A673 (cell line): ENCODE measurements around the gene EIF3D. TPM values are rescaled to one million over a fixed set of nuclear protein-coding genes. Genes with fewer than 3 reads are reported as not detected.

ENCODE experiments used
- BruUV-seq: library from RNA; stranded (reverse); fragments of 400-500 nt; replicated peaks from 2 replicates; lab custom pipeline; 2021; lab: Mats Ljungman, UMichigan
- CTCF ChIA-PET: fragments of 300-600 bp; sonication (Branson Sonifier 250); formaldehyde crosslinking; loops from one replicate; lab custom pipeline; 2022; ENCODE audit warnings: antibody characterized with exemption; lab: Charles Lee
- POLR2A ChIA-PET: fragments of 300-600 bp; sonication (Branson Sonifier 250); formaldehyde crosslinking; loops from one replicate; lab custom pipeline; 2022; ENCODE audit warnings: antibody characterized with exemption; ENCODE audit not compliant: low non-redundant PET; lab: Charles Lee
- DNase-seq: peaks from one replicate; pipeline ENCODE4 v3.0.0-alpha.2; 2015; ENCODE audit warnings: low spot score
- H3K27ac ChIP-seq: fragments of 200-600 bp; sonication (generic); 2 replicates; pipeline ENCODE4 v1.5.1; 2016; ENCODE audit warnings: mixed run types, low read depth, mild to moderate bottlenecking, mixed read lengths, antibody characterized with exemption, low read length; ENCODE audit not compliant: poor library complexity, severe bottlenecking
- H3K27me3 ChIP-seq: fragments of 200-600 bp; sonication (generic); replicated peaks from 2 replicates; pipeline ENCODE4 v1.6.1; 2017; ENCODE audit warnings: mixed run types, low read depth, mild to moderate bottlenecking, mixed read lengths, antibody characterized with exemption, low read length; ENCODE audit not compliant: insufficient read depth, poor library complexity
- H3K36me3 ChIP-seq: fragments of 200-600 bp; sonication (generic); 2 replicates; pipeline ENCODE4 v1.6.1; 2016; ENCODE audit warnings: mixed run types, mild to moderate bottlenecking, mixed read lengths, antibody characterized with exemption, low read length; ENCODE audit not compliant: insufficient read depth, poor library complexity, severe bottlenecking
- H3K4me1 ChIP-seq: fragments of 200-600 bp; sonication (generic); 2 replicates; pipeline ENCODE4 v1.6.1; 2017; ENCODE audit warnings: mixed run types, mild to moderate bottlenecking, mixed read lengths, antibody characterized with exemption, low read length; ENCODE audit not compliant: insufficient read depth, poor library complexity, severe bottlenecking
- H3K4me3 ChIP-seq: fragments of 200-600 bp; sonication (generic); 2 replicates; pipeline ENCODE4 v1.5.1; 2016; ENCODE audit warnings: low read depth, mixed run types, mild to moderate bottlenecking, mixed read lengths, low read length; ENCODE audit not compliant: poor library complexity, severe bottlenecking
- H3K9me3 ChIP-seq: fragments of 200-600 bp; sonication (generic); 2 replicates; pipeline ENCODE4 v1.6.1; 2016; ENCODE audit warnings: mixed run types, low read depth, mild to moderate bottlenecking, mixed read lengths, antibody characterized with exemption, low read length; ENCODE audit not compliant: poor library complexity, severe bottlenecking
- CTCF ChIP-seq: fragments of 300-800, 200-600 bp; sonication (generic); conservative IDR thresholded peaks from 2 replicates; pipeline ENCODE4 v1.5.1; 2017; ENCODE audit warnings: low read depth, mild to moderate bottlenecking, antibody characterized with exemption, low read length, moderate library complexity, mixed read lengths
- EZH2 ChIP-seq: fragments of 200-600 bp; sonication (generic); IDR thresholded peaks from 2 replicates; pipeline ENCODE4 v1.6.1; 2017; ENCODE audit warnings: borderline replicate concordance, low read depth, mild to moderate bottlenecking, mixed read lengths, antibody characterized with exemption, low read length; ENCODE audit not compliant: poor library complexity, severe bottlenecking
- intact Hi-C: fragments of 100-400 bp; cut with micrococcal nuclease; formaldehyde crosslinking; loops from one replicate; pipeline ENCODE4 v1.10.0; 2022; ENCODE audit not compliant: unreplicated experiment
- total RNA-seq: library from RNA; stranded (reverse); gene quantifications from 2 replicates; pipeline ENCODE4 v1.2.3, GENCODE V29; 2021

Gene EIF3D
- total RNA-seq, 1 experiment from 2014 or later = 249 TPM

GRCh38 chr22:36510966-36511881, 17.7 kb downstream of the EIF3D start:
- H3K36me3 ChIP-seq = peaks cover 56% of the 10 kb centered on the region
- H3K9me3 ChIP-seq = no peaks in the 10 kb centered on the region
- TF ChIP-seq EZH2 (no peak), CTCF (peak; percentile 68)
- H3K4me3 ChIP-seq = no peak overlapping the region
- BruUV-seq = TSS peak; percentile 3
- H3K4me1 ChIP-seq = peaks cover 11% of the 10 kb centered on the region
- CTCF ChIA-PET = interaction anchor here (0.6 to 1.5 kb wide), 6 partner anchors 14 to 521 kb away, joined by 3 to 5 read pairs (median 4); no protein-coding TSS in a partner anchor
- H3K27me3 ChIP-seq = no peaks in the 10 kb centered on the region
- intact Hi-C loops = no loop called here
- no peak overlapping the region for H3K27ac ChIP-seq
- POLR2A ChIA-PET = interaction anchor here (0.6 kb wide), 2 partner anchors 20 to 1088 kb away, joined by 5 to 15 read pairs; no protein-coding TSS in a partner anchor
- peak; percentile 75 for DNase-seq

- H3K27me3 ChIP-seq = no peaks in the 10 kb centered on the region
- TF ChIP-seq CTCF (no peak), EZH2 (no peak)
- peaks cover 17% of the 10 kb centered on the region for H3K4me1 ChIP-seq
- no peak overlapping the region for H3K27ac ChIP-seq
- POLR2A ChIA-PET = interaction anchor here (0.6 kb wide), 2 partner anchors 19 to 1089 kb away, joined by 5 to 15 read pairs; no protein-coding TSS in a partner anchor
- peaks cover 48% of the 10 kb centered on the region for H3K36me3 ChIP-seq
- CTCF ChIA-PET = interaction anchor here (0.6 to 1.5 kb wide), 6 partner anchors 15 to 370 kb away, joined by 3 to 6 read pairs (median 4); no protein-coding TSS in a partner anchor
- intact Hi-C loops = no loop called here
- no TSS peak for BruUV-seq
- no peak for DNase-seq
- no peaks in the 10 kb centered on the region for H3K9me3 ChIP-seq
- no peak overlapping the region for H3K4me3 ChIP-seq
These were observed 18.6 kb downstream of the EIF3D start for GRCh38 chr22:36510384-36510783.

GRCh38 chr22:36507518-36508010, 21.4 kb downstream of the EIF3D start:
- BruUV-seq = TSS peak; percentile 97
- Histone ChIP-seq H3K36me3 (peaks cover 28% of the 10 kb centered on the region), H3K4me1 (peaks cover 17% of the 10 kb centered on the region), H3K27ac (peak overlapping the region; percentile 77), H3K9me3 (no peaks in the 10 kb centered on the region), H3K27me3 (no peaks in the 10 kb centered on the region), H3K4me3 (no peak overlapping the region)
- CTCF ChIA-PET = no interaction called here
- POLR2A ChIA-PET = interaction anchor here (1.2 kb wide), 1 partner anchor 26 kb away, joined by 3 read pairs; the partner anchor contains the start of gene TXN2
- TF ChIP-seq CTCF = no peak
- no peak for TF ChIP-seq EZH2
- intact Hi-C loops = no loop called here
- no peak for DNase-seq
